GM12892 (cell line): ENCODE results near the gene FIBIN.

Source experiments
- POLR2A ChIP-seq: IDR thresholded peaks from 2 replicates; pipeline ENCODE4 v1.6.1; 2011; ENCODE audit warnings: low read depth, low read length, control low read depth
- POLR2AphosphoS5 ChIP-seq: IDR thresholded peaks from 2 replicates; pipeline ENCODE4 v1.6.1; 2011; ENCODE audit warnings: low read depth, low read length, control low read depth

DNA sequence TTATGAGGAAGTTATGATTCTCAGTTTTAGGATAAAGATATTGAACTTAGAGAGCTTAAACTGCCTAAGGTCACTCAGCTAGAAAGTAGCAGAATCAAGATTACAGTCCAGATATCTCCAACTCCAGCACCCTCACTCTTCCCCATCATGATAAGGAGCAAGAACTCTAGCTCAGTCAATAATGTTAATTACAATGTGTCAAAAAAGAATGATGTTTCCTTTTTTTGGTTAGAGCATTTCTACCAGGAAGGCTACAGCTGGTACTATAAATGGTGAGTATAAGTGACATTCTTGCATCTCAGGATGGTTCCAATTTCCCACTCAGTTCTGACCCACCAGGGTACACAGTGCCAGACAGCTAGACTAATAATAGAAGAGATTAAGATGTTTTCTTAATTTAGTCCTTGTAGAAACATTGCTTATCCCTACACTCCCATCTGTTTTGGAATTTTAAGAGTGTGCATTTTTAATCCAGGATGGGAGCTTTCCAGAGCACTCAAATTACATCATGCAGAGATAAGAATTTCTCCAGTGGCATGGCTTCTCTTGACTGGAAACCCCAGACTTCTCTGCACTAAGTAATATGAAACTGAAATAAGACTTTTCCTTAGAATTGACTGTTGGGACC, 25.1 kb downstream of the FIBIN start:
- TF ChIP-seq POLR2A: no peak
- no peak for TF ChIP-seq POLR2AphosphoS5
